OCI-LY7 (cell line): Measurements from ENCODE around the gene MACROD2.

Source experiments
- CTCF ChIP-seq: fragments of 200-600 bp; sonication (generic); conservative IDR thresholded peaks from 2 replicates; pipeline ENCODE4 v1.5.1; 2014; ENCODE audit warnings: mild to moderate bottlenecking, antibody characterized with exemption, low read length, moderate library complexity, mixed read lengths
- EZH2phosphoT487 ChIP-seq: fragments of 200-600 bp; sonication (generic); IDR thresholded peaks from 2 replicates; pipeline ENCODE4 v1.6.1; 2018; ENCODE audit warnings: low read depth, borderline replicate concordance, mild to moderate bottlenecking, mixed run types, antibody characterized with exemption, low read length, moderate library complexity, mixed read lengths

- TF ChIP-seq CTCF (no peak), EZH2phosphoT487 (no peak)
These were observed 536.5 kb downstream of the MACROD2 start for GRCh38 chr20:14531786-14532185.
